Endodermal cell (in vitro differentiated cells): ENCODE data around the gene FFAR1. TPM values are rescaled to one million over a fixed set of nuclear protein-coding genes. Genes with fewer than 3 reads are reported as not detected.

Experiments
- DNase-seq: peaks from one replicate; pipeline ENCODE4 v3.0.0-alpha.2; 2017
- H3K27ac ChIP-seq: 2 replicates; pipeline ENCODE4 v1.5.1; 2013; ENCODE audit warnings: mild to moderate bottlenecking, low read depth, low read length, moderate library complexity
- H3K27me3 ChIP-seq: 2 replicates; pipeline ENCODE4 v1.6.1; 2013; ENCODE audit warnings: mild to moderate bottlenecking, low read length, moderate library complexity; ENCODE audit not compliant: insufficient read depth, control insufficient read depth, poor library complexity, severe bottlenecking
- H3K36me3 ChIP-seq: 2 replicates; pipeline ENCODE4 v1.7.0; 2013; ENCODE audit warnings: mild to moderate bottlenecking, low read length, moderate library complexity; ENCODE audit not compliant: control insufficient read depth, insufficient read depth
- H3K4me1 ChIP-seq: one replicate; pipeline ENCODE4 v1.7.0; 2013; ENCODE audit warnings: low read length; ENCODE audit not compliant: control insufficient read depth, insufficient read depth
- H3K4me3 ChIP-seq: 2 replicates; pipeline ENCODE4 v1.5.1; 2013; ENCODE audit warnings: mild to moderate bottlenecking, low read length, moderate library complexity
- H3K9ac ChIP-seq: 2 replicates; pipeline ENCODE4 v1.6.1; 2013; ENCODE audit warnings: mild to moderate bottlenecking, low read length, moderate library complexity; ENCODE audit not compliant: poor library complexity, severe bottlenecking; ENCODE audit errors: extremely low read depth
- H3K9me3 ChIP-seq: 2 replicates; pipeline ENCODE4 v1.6.1; 2013; ENCODE audit warnings: mild to moderate bottlenecking, low read length, moderate library complexity; ENCODE audit not compliant: control insufficient read depth
- H3K27ac Mint-ChIP-seq: 2 replicates; pipeline ENCODE4 v1.8.0; 2020; ENCODE audit warnings: mixed read lengths
- H3K27me3 Mint-ChIP-seq: 2 replicates; pipeline ENCODE4 v1.8.0; 2021; ENCODE audit warnings: mild to moderate bottlenecking, mixed read lengths; ENCODE audit not compliant: insufficient read depth
- H3K36me3 Mint-ChIP-seq: 2 replicates; pipeline ENCODE4 v1.8.0; 2020; ENCODE audit warnings: low read depth, mixed read lengths
- H3K4me1 Mint-ChIP-seq: 2 replicates; pipeline ENCODE4 v1.8.0; 2020; ENCODE audit warnings: mixed read lengths
- H3K4me3 Mint-ChIP-seq: 2 replicates; pipeline ENCODE4 v1.8.0; 2020; ENCODE audit warnings: mild to moderate bottlenecking, moderate library complexity, mixed read lengths
- H3K9me3 Mint-ChIP-seq: 2 replicates; pipeline ENCODE4 v1.8.0; 2020; ENCODE audit warnings: mild to moderate bottlenecking, mixed read lengths
- WGBS, 2 experiments: methylation state at CpG; one replicate each; pipeline versions ENCODE4 v1.1.5 to v1.1.7; 2013; ENCODE audit warnings: missing lambda C conversion rate in 2 of 2, mixed read lengths in 1 of 2; ENCODE audit not compliant: insufficient coverage in 1 of 2, insufficient read length in 1 of 2; 5-methylcytosine and 5-hydroxymethylcytosine counted together
- total RNA-seq, 2 donors: library from RNA; stranded (reverse); fragmentation: NEBNext Ultra II Directional in 1 of 2; extraction: Animal tissue kit (Norgen Biotek cat#: 25700) in 1 of 2; gene quantifications; 2 replicates in 1 of 2; 3 replicates in 1 of 2; pipeline ENCODE4 v1.2.1, GENCODE V29; 2021
- TF ChIP-seq, protein P1 (sequence below): fragments of 200-600 bp; sonication (generic); conservative IDR thresholded peaks from 2 replicates; pipeline ENCODE4 v1.5.0; 2021; ENCODE audit warnings: antibody characterized with exemption, mild to moderate bottlenecking

The FFAR1 gene
- total RNA-seq, 2 donors from 2014 or later: not detected

DNA sequence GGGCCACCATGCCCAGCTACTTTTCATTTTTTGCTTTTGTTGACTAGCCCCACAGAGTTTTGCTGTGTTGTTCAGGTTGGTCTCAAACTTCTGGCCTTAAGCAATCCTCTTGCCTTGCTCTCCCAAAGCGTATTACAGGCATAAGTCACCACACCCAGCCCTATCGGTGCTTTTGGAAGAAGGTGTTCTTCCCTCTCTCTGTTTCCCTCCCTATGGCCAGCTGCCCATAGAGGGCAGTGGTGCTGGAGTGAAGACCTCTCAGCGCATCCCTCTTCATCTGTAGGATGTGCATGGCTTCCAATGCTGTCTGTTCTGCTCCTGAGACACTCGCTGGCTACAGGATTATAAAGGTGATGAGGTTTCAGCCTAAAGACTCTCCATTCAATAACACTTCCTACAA lies 20.1 kb upstream of the FFAR1 start:
- H3K27me3 ChIP-seq: no peaks in the 10 kb centered on the region
- H3K4me3 ChIP-seq: no peak overlapping the region
- H3K9ac ChIP-seq: no peak overlapping the region
- no peaks in the 10 kb centered on the region for H3K27me3 Mint-ChIP-seq
- H3K4me3 Mint-ChIP-seq: no peak overlapping the region
- no peaks in the 10 kb centered on the region for H3K36me3 ChIP-seq
- H3K4me1 ChIP-seq: no peaks in the 10 kb centered on the region
- DNase-seq: peak; percentile 74
- no peak overlapping the region for H3K27ac ChIP-seq
- 83% methylated on average over 4 of the region's 4 CpGs; no CpG with 5 or more reads in 1 of the 2 experiments for WGBS, 2 experiments
- no peaks in the 10 kb centered on the region for H3K36me3 Mint-ChIP-seq
- H3K9me3 ChIP-seq: no peaks in the 10 kb centered on the region
- no peak overlapping the region for H3K27ac Mint-ChIP-seq
- no peaks in the 10 kb centered on the region for H3K9me3 Mint-ChIP-seq
- TF ChIP-seq, protein P1, sequence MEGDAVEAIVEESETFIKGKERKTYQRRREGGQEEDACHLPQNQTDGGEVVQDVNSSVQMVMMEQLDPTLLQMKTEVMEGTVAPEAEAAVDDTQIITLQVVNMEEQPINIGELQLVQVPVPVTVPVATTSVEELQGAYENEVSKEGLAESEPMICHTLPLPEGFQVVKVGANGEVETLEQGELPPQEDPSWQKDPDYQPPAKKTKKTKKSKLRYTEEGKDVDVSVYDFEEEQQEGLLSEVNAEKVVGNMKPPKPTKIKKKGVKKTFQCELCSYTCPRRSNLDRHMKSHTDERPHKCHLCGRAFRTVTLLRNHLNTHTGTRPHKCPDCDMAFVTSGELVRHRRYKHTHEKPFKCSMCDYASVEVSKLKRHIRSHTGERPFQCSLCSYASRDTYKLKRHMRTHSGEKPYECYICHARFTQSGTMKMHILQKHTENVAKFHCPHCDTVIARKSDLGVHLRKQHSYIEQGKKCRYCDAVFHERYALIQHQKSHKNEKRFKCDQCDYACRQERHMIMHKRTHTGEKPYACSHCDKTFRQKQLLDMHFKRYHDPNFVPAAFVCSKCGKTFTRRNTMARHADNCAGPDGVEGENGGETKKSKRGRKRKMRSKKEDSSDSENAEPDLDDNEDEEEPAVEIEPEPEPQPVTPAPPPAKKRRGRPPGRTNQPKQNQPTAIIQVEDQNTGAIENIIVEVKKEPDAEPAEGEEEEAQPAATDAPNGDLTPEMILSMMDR: peak; percentile 77
- H3K4me1 Mint-ChIP-seq: no peaks in the 10 kb centered on the region

DNA sequence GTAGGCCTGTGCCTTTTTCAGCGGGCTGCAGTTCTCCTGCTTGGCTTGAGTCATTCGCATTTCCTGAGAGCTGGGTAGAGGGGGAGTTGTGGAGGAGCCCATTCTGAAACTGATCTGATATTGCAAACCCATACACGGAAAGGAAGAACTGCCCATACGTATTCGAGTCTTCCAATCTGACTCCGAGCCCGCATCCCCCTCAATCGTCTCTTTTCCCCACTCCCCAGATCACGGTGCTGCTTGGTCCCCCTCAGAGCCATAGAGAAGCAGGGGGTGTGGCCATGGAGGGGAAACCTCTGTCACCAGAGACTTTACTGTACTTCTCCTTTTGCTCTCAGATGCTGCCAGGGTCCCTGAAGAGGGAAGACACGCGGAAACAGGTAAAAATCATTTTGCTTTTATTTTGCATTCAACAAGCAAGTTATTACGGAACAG lies 18.8 kb upstream of the FFAR1 start, which contains the start of gene CD22:
CD22 (plus strand) TSS at position 337 of the 435 bp plus-strand sequence. CDS start 2,854 bp downstream, outside the sequence.
- 76 to 80% methylated on average over 8 to 12 of the region's 12 CpGs for WGBS, 2 experiments
- Mint-ChIP-seq H3K9me3 (no peaks in the 10 kb centered on the region), H3K4me1 (no peaks in the 10 kb centered on the region), H3K36me3 (no peaks in the 10 kb centered on the region), H3K4me3 (no peak within 1 kb of the TSS), H3K27ac (no peak within 1 kb of the TSS), H3K27me3 (no peaks in the 10 kb centered on the region)
- Histone ChIP-seq H3K9ac (no peak within 1 kb of the TSS), H3K27ac (no peak within 1 kb of the TSS), H3K36me3 (no peaks in the 10 kb centered on the region), H3K4me1 (no peaks in the 10 kb centered on the region), H3K9me3 (no peaks in the 10 kb centered on the region), H3K4me3 (no peak within 1 kb of the TSS), H3K27me3 (no peaks in the 10 kb centered on the region)
- DNase-seq: no peak
- TF ChIP-seq, protein P1: no peak

DNA sequence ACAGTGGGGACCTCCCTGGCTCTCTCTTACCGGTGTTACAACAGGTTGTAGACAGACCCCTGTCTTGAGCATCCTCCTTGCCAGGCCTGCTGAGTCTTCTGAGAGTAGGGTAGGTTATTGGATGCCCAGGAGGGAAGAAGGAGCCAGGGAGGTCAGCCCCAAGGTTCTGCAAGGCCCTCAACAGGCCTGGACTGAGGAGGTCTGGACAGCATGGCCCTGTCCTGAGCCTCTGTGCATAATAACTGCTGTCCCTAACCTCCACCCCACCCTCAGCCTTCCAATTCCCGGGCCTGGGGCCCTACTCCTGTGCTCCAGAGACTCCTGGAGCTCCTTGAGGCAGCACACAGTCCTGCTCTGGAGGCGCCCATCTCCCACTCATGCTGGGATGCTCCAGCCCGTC lies 18.4 kb upstream of the FFAR1 start:
- H3K27ac ChIP-seq: no peak overlapping the region
- H3K9me3 ChIP-seq: no peaks in the 10 kb centered on the region
- Mint-ChIP-seq H3K4me1 (no peaks in the 10 kb centered on the region), H3K36me3 (no peaks in the 10 kb centered on the region), H3K27ac (no peak overlapping the region), H3K9me3 (no peaks in the 10 kb centered on the region), H3K27me3 (no peaks in the 10 kb centered on the region), H3K4me3 (no peak overlapping the region)
- TF ChIP-seq, protein P1: no peak
- H3K9ac ChIP-seq: no peak overlapping the region
- 90 to 96% methylated on average over 3 to 4 of the region's 4 CpGs for WGBS, 2 experiments
- no peaks in the 10 kb centered on the region for H3K36me3 ChIP-seq
- H3K4me1 ChIP-seq: no peaks in the 10 kb centered on the region
- DNase-seq: no peak
- H3K27me3 ChIP-seq: no peaks in the 10 kb centered on the region
- no peak overlapping the region for H3K4me3 ChIP-seq
